IMR-90 (cell line): ENCODE results near the gene BIK. TPM values are rescaled to one million over a fixed set of nuclear protein-coding genes. Genes with fewer than 3 reads are reported as not detected.

Source experiments
- ATAC-seq: fragments of 200-7000 bp; cut with Tn5 transposase; 2 replicates; pipeline ENCODE4 v1.9.1; 2020; ENCODE audit warnings: low read depth, mild to moderate bottlenecking, moderate library complexity
- BruUV-seq: library from RNA; stranded (reverse); fragments of 400-500 nt; replicated peaks from 2 replicates; lab custom pipeline; 2021; lab: Mats Ljungman, UMichigan
- CTCF ChIA-PET: fragments of 300-600 bp; formaldehyde crosslinking; extraction: SDS; loops from one replicate; lab custom pipeline; 2021; ENCODE audit warnings: antibody characterized with exemption; lab: Yijun Ruan, JAX
- POLR2A ChIA-PET: fragments of 300-600 bp; sonication (Branson Sonifier 250); formaldehyde crosslinking; loops from one replicate; lab custom pipeline; 2022; ENCODE audit warnings: antibody characterized with exemption; ENCODE audit not compliant: unreplicated experiment; lab: Charles Lee
- DNase-seq: peaks from one replicate; pipeline ENCODE4 v3.0.0; 2013
- H2AFZ ChIP-seq: replicated peaks from 2 replicates; pipeline ENCODE3; 2013; ENCODE audit warnings: low read length, mild to moderate bottlenecking; ENCODE audit not compliant: poor library complexity
- H2AK5ac ChIP-seq: 2 replicates; pipeline ENCODE4 v1.6.1; 2013; ENCODE audit warnings: low read depth, low read length, inconsistent platforms
- H2AK9ac ChIP-seq: replicated peaks from 2 replicates; pipeline ENCODE3; 2013; ENCODE audit warnings: mild to moderate bottlenecking, low read depth, low read length, moderate library complexity; ENCODE audit not compliant: poor library complexity
- H2BK120ac ChIP-seq: 2 replicates; pipeline ENCODE4 v1.6.1; 2013; ENCODE audit warnings: low read depth, low read length, inconsistent platforms
- H2BK15ac ChIP-seq: 3 replicates; pipeline ENCODE4 v1.6.1; 2013; ENCODE audit warnings: low read depth, low read length, inconsistent platforms
- H2BK20ac ChIP-seq: 2 replicates; pipeline ENCODE4 v1.6.1; 2013; ENCODE audit warnings: low read depth, mild to moderate bottlenecking, inconsistent platforms, low read length, moderate library complexity
- H2BK5ac ChIP-seq: 2 replicates; pipeline ENCODE4 v1.6.1; 2013; ENCODE audit warnings: mild to moderate bottlenecking, low read depth, low read length, inconsistent platforms; ENCODE audit not compliant: poor library complexity, severe bottlenecking
- H3K14ac ChIP-seq: replicated peaks from 2 replicates; pipeline ENCODE4 v1.6.1; 2013; ENCODE audit warnings: low read depth, low read length, inconsistent platforms
- H3K18ac ChIP-seq: 2 replicates; pipeline ENCODE4 v1.6.1; 2013; ENCODE audit warnings: low read depth, low read length, control low read depth
- H3K23ac ChIP-seq: 2 replicates; pipeline ENCODE4 v1.6.1; 2013; ENCODE audit warnings: low read depth, low read length, inconsistent platforms
- H3K27ac ChIP-seq: 2 replicates; pipeline ENCODE4 v1.5.1; 2013; ENCODE audit warnings: mild to moderate bottlenecking, control low read depth, low read length; ENCODE audit not compliant: insufficient read depth
- H3K27me3 ChIP-seq: 2 replicates; pipeline ENCODE4 v1.6.1; 2013; ENCODE audit warnings: low read length; ENCODE audit not compliant: control insufficient read depth, insufficient read depth
- H3K36me3 ChIP-seq: 2 replicates; pipeline ENCODE4 v1.6.1; 2013; ENCODE audit warnings: low read length, mixed read lengths; ENCODE audit not compliant: control insufficient read depth, insufficient read depth
- H3K4ac ChIP-seq: 2 replicates; pipeline ENCODE4 v1.6.1; 2013; ENCODE audit warnings: low read depth, low read length, inconsistent platforms
- H3K4me1 ChIP-seq: 2 replicates; pipeline ENCODE4 v1.6.1; 2013; ENCODE audit warnings: low read length, mixed read lengths; ENCODE audit not compliant: control insufficient read depth, insufficient read depth
- H3K4me2 ChIP-seq: 2 replicates; pipeline ENCODE4 v1.6.1; 2013; ENCODE audit warnings: low read depth, mild to moderate bottlenecking, control low read depth, low read length, moderate library complexity
- H3K4me3 ChIP-seq: 2 replicates; pipeline ENCODE4 v1.5.1; 2013; ENCODE audit warnings: low read depth, mild to moderate bottlenecking, control low read depth, low read length, moderate library complexity; ENCODE audit not compliant: insufficient read depth
- H3K56ac ChIP-seq: 2 replicates; pipeline ENCODE4 v1.6.1; 2013; ENCODE audit warnings: low read length, inconsistent platforms; ENCODE audit not compliant: insufficient read depth; ENCODE audit errors: extremely low read depth
- H3K79me1 ChIP-seq, 2 experiments: 2 replicates each; pipeline ENCODE4 v1.6.1; 2013; ENCODE audit warnings: low read length in 2 of 2, inconsistent platforms in 1 of 2, low read depth in 1 of 2
- H3K9ac ChIP-seq: 2 replicates; pipeline ENCODE4 v1.6.1; 2013; ENCODE audit warnings: low read depth, low read length, control low read depth
- H3K9me1 ChIP-seq: 2 replicates; pipeline ENCODE4 v1.6.1; 2013; ENCODE audit warnings: low read length, inconsistent platforms; ENCODE audit not compliant: insufficient read depth
- H3K9me3 ChIP-seq: 2 replicates; pipeline ENCODE4 v1.6.1; 2013; ENCODE audit warnings: low read length; ENCODE audit not compliant: control insufficient read depth, insufficient read depth
- H4K20me1 ChIP-seq: 2 replicates; pipeline ENCODE4 v1.6.1; 2013; ENCODE audit warnings: low read length, inconsistent platforms; ENCODE audit not compliant: insufficient read depth
- H4K5ac ChIP-seq: 2 replicates; pipeline ENCODE4 v1.6.1; 2013; ENCODE audit warnings: mild to moderate bottlenecking, low read depth, low read length, control low read depth
- H4K8ac ChIP-seq, 2 experiments: 2 replicates each; pipeline ENCODE4 v1.6.1; 2013; ENCODE audit warnings: low read depth in 2 of 2, low read length in 2 of 2, control low read depth in 1 of 2, inconsistent platforms in 1 of 2
- H4K91ac ChIP-seq: 2 replicates; pipeline ENCODE4 v1.6.1; 2013; ENCODE audit warnings: low read depth, low read length, inconsistent platforms; ENCODE audit not compliant: insufficient read depth
- CEBPB ChIP-seq: IDR thresholded peaks from 2 replicates; pipeline ENCODE4 v1.6.1; 2012; ENCODE audit warnings: low read depth, low read length, improper control_type of control experiment
- MAZ ChIP-seq: IDR thresholded peaks from 2 replicates; pipeline ENCODE4 v1.6.1; 2012; ENCODE audit warnings: low read depth, mild to moderate bottlenecking, low read length, improper control_type of control experiment, moderate library complexity, borderline replicate concordance
- RFX5 ChIP-seq: IDR thresholded peaks from 2 replicates; pipeline ENCODE4 v1.8.0; 2012; ENCODE audit warnings: low read depth, mild to moderate bottlenecking, low read length, moderate library complexity
- WGBS, 2 experiments: methylation state at CpG; one replicate each; pipeline versions ENCODE4 v1.1.5 to v1.1.7; 2013; ENCODE audit warnings: missing lambda C conversion rate in 2 of 2; ENCODE audit not compliant: insufficient read length in 1 of 2; ENCODE audit errors: extremely low coverage in 2 of 2; 5-methylcytosine and 5-hydroxymethylcytosine counted together
- dilution Hi-C: fragments of 300-500 bp; cut with HindIII; formaldehyde crosslinking; loops from one replicate; pipeline ENCODE4 v1.14.3; 2018; ENCODE audit warnings: low sequenced_read_pairs; ENCODE audit not compliant: unreplicated experiment
- in situ Hi-C: fragments of 300-500 bp; cut with MboI; formaldehyde crosslinking; loops from 3 replicates; pipeline ENCODE4 v1.14.3; 2019; ENCODE audit warnings: low sequenced_read_pairs, inconsistent platforms, mixed read lengths
- intact Hi-C: fragments of 100-400 bp; cut with micrococcal nuclease; formaldehyde crosslinking; loops from 2 replicates; pipeline ENCODE4 v1.10.0; 2022
- polyA plus RNA-seq, 3 experiments: library from polyadenylated mRNA; depleted of rRNA; stranded (reverse); fragments of >200 nt; gene quantifications; 2 replicates each; pipeline ENCODE4 v1.2.3, GENCODE V29; 2012; ENCODE audit warnings: low replicate concordance in 1 of 3
- total RNA-seq: library from RNA; depleted of rRNA; stranded (reverse); fragments of >200 nt; gene quantifications from 2 replicates; pipeline ENCODE4 v1.2.3, GENCODE V29; 2012

Gene BIK
- total and polyA plus RNA-seq, 2 of the 4 experiments (the other 2 are of a cell fraction): 0.18 TPM; not detected in 1

GRCh38 chr22:43162412-43163150, 52.0 kb downstream of the BIK start:
- Histone ChIP-seq H3K4me1 (no peaks in the 10 kb centered on the region), H3K9me3 (no peaks in the 10 kb centered on the region), H3K4me2 (no peak overlapping the region), H4K5ac (no peak overlapping the region), H2BK20ac (no peak overlapping the region), H3K4me3 (no peak overlapping the region), H3K56ac (no peak overlapping the region), H3K79me1 (peaks cover 12 to 28% of the 10 kb centered on the region in 2 experiments; a peak in 3 of 4 replicates), H3K14ac (no peak overlapping the region), H2BK120ac (no peak overlapping the region), H3K9me1 (peaks cover 4% of the 10 kb centered on the region), H3K4ac (no peak overlapping the region), H4K20me1 (peaks cover 28% of the 10 kb centered on the region), H3K23ac (no peak overlapping the region), H2BK5ac (no peak overlapping the region), H2AK5ac (no peak overlapping the region), H4K91ac (no peak overlapping the region), H2AK9ac (no peak overlapping the region), H3K27me3 (no peaks in the 10 kb centered on the region), H3K36me3 (peaks cover 30% of the 10 kb centered on the region), H2BK15ac (no peak overlapping the region), H4K8ac (no peak overlapping the region), H2AFZ (no peak overlapping the region), H3K9ac (no peak overlapping the region), H3K18ac (no peak overlapping the region), H3K27ac (no peak overlapping the region)
- ChIA-PET POLR2A (no interaction called here), CTCF (no interaction called here)
- intact Hi-C loops: no loop called here
- in situ Hi-C loops: no loop called here
- DNase-seq (no peak), ATAC-seq (no peak)
- no peak for TF ChIP-seq CEBPB
- TF ChIP-seq RFX5: no peak
- TF ChIP-seq MAZ: no peak
- dilution Hi-C loops: no loop called here
- WGBS, 2 experiments: 95% methylated on average over 15 of the region's 24 CpGs; no CpG with 5 or more reads in 1 of the 2 experiments
- no TSS peak for BruUV-seq
